Common myeloid progenitor, CD34-positive (primary cell): ENCODE measurements around the gene TUBGCP6.

Experiments used
- CTCF ChIA-PET: fragments of 350-600 bp; sonication (Branson Sonifier 250); formaldehyde crosslinking; loops from one replicate; lab custom pipeline; 2021; ENCODE audit warnings: antibody characterized with exemption; lab: Charles Lee
- POLR2A ChIA-PET: fragments of 350-600 bp; sonication (Branson Sonifier 250); formaldehyde crosslinking; loops from one replicate; lab custom pipeline; 2021; ENCODE audit warnings: antibody characterized with exemption; lab: Charles Lee
- DNase-seq, 3 donors: peaks; one replicate each; pipeline versions ENCODE4 v3.0.0 to v3.0.0-alpha.2; 2013
- H3K27ac ChIP-seq, 2 experiments: 1 replicate in 1 of 2; 2 replicates in 1 of 2; pipeline ENCODE4 v1.7.0; 2013; ENCODE audit warnings: inconsistent platforms in 2 of 2, low read length in 2 of 2, mild to moderate bottlenecking in 2 of 2, low read depth in 1 of 2, moderate library complexity in 1 of 2; ENCODE audit not compliant: severe bottlenecking in 2 of 2, insufficient read depth in 1 of 2, poor library complexity in 1 of 2
- H3K27me3 ChIP-seq, 5 experiments: replicated peaks in 2 of 5; 1 replicate in 3 of 5; 2 replicates in 2 of 5; pipeline versions ENCODE4 v1.6.1 to v1.7.0; 2013; ENCODE audit warnings: low read length in 4 of 5, mild to moderate bottlenecking in 2 of 5, moderate library complexity in 2 of 5, inconsistent platforms in 1 of 5; ENCODE audit not compliant: insufficient read depth in 5 of 5, control insufficient read depth in 4 of 5
- H3K36me3 ChIP-seq, 4 experiments: 1 replicate in 2 of 4; 2 replicates in 2 of 4; pipeline versions ENCODE4 v1.6.1 to v1.7.0; 2013; ENCODE audit warnings: low read length in 3 of 4, control low read depth in 1 of 4, mild to moderate bottlenecking in 1 of 4; ENCODE audit not compliant: control insufficient read depth in 4 of 4, insufficient read depth in 4 of 4
- H3K4me1 ChIP-seq, 4 experiments: 1 replicate in 3 of 4; 2 replicates in 1 of 4; pipeline versions ENCODE4 v1.6.1 to v1.7.1; 2013; ENCODE audit warnings: low read length in 3 of 4, mild to moderate bottlenecking in 3 of 4, control low read depth in 1 of 4, inconsistent platforms in 1 of 4, moderate library complexity in 1 of 4; ENCODE audit not compliant: control insufficient read depth in 4 of 4, insufficient read depth in 4 of 4; ENCODE audit errors: control extremely low read depth in 1 of 4
- H3K4me3 ChIP-seq, 7 experiments: 1 replicate in 4 of 7; 2 replicates in 3 of 7; pipeline versions ENCODE4 v1.5.1 to v1.7.0; 2013; ENCODE audit warnings: mild to moderate bottlenecking in 7 of 7, low read length in 6 of 7, moderate library complexity in 6 of 7, inconsistent platforms in 2 of 7, low read depth in 2 of 7, control low read depth in 1 of 7; ENCODE audit not compliant: insufficient read depth in 4 of 7, control insufficient read depth in 1 of 7; ENCODE audit errors: extremely low read depth in 1 of 7
- H3K9me3 ChIP-seq, 5 experiments: 1 replicate in 4 of 5; 2 replicates in 1 of 5; pipeline versions ENCODE4 v1.6.1 to v1.7.1; 2013; ENCODE audit warnings: low read length in 4 of 5, mild to moderate bottlenecking in 2 of 5, inconsistent platforms in 1 of 5, low read depth in 1 of 5, moderate library complexity in 1 of 5; ENCODE audit not compliant: control insufficient read depth in 4 of 5, insufficient read depth in 2 of 5; ENCODE audit errors: control extremely low read depth in 1 of 5
- WGBS: methylation state at CpG from one replicate; pipeline ENCODE4 v1.1.5; 2013; ENCODE audit not compliant: insufficient coverage; 5-methylcytosine and 5-hydroxymethylcytosine counted together

TUBGCP6 gene

GRCh38 chr22:50210378-50211139 is 34.3 kb downstream of the TUBGCP6 start:
- H3K27me3 ChIP-seq = no peaks in the 10 kb centered on the region
- WGBS = 90% methylated on average over 32 of the region's 32 CpGs
- H3K9me3 ChIP-seq = no peaks in the 10 kb centered on the region
- H3K4me1 ChIP-seq = peaks cover 0 to 2% (median 0%) of the 10 kb centered on the region in 4 experiments
- DNase-seq = no peak
- CTCF ChIA-PET = interaction anchor here (1.0 to 3.5 kb wide), 5 partner anchors 10 to 61 kb away, joined by 3 to 18 read pairs (median 5); no protein-coding TSS in a partner anchor
- POLR2A ChIA-PET = interaction anchor here (1.3 kb wide), 1 partner anchor 20 kb away, joined by 3 read pairs; no protein-coding TSS in a partner anchor
- H3K27ac ChIP-seq = no peak overlapping the region
- H3K4me3 ChIP-seq = no peak overlapping the region
- H3K36me3 ChIP-seq = peaks cover 5 to 81% (median 64%) of the 10 kb centered on the region in 4 experiments

- Histone ChIP-seq H3K4me1 (peaks cover 0 to 3% (median 0%) of the 10 kb centered on the region in 4 experiments), H3K36me3 (peaks cover 6 to 82% (median 61%) of the 10 kb centered on the region in 4 experiments), H3K27me3 (no peaks in the 10 kb centered on the region), H3K4me3 (no peak overlapping the region), H3K27ac (no peak overlapping the region), H3K9me3 (no peaks in the 10 kb centered on the region)
- ChIA-PET POLR2A (interaction anchor here (1.3 kb wide), 1 partner anchor 19 kb away, joined by 3 read pairs; no protein-coding TSS in a partner anchor), CTCF (interaction anchor here (1.6 to 2.3 kb wide), 2 partner anchors 10 to 60 kb away, joined by 4 to 24 read pairs; no protein-coding TSS in a partner anchor)
- 64% methylated on average over 19 of the region's 20 CpGs for WGBS
- peak; percentile 62 to 86 (median 75) for DNase-seq
Observed at GRCh38 chr22:50209893-50210292, 34.9 kb downstream of the TUBGCP6 start.

GRCh38 chr22:50208939-50209892 is 35.6 kb downstream of the TUBGCP6 start:
- peaks cover 0 to 10% (median 2%) of the 10 kb centered on the region in 4 experiments for H3K4me1 ChIP-seq
- no peak for DNase-seq
- POLR2A ChIA-PET = interaction anchor here (0.6 to 2.3 kb wide), 2 partner anchors 18 to 101 kb away, joined by 3 to 10 read pairs; no protein-coding TSS in a partner anchor
- WGBS = 88% methylated on average over 31 of the region's 31 CpGs
- no peak overlapping the region for H3K4me3 ChIP-seq
- H3K27me3 ChIP-seq = no peaks in the 10 kb centered on the region
- no peaks in the 10 kb centered on the region for H3K9me3 ChIP-seq
- CTCF ChIA-PET = interaction anchor here (1.2 to 2.3 kb wide), 4 partner anchors 13 to 67 kb away, joined by 3 to 24 read pairs (median 4); no protein-coding TSS in a partner anchor
- H3K27ac ChIP-seq = no peak overlapping the region
- H3K36me3 ChIP-seq = peaks cover 5 to 79% (median 59%) of the 10 kb centered on the region in 4 experiments

- CTCF ChIA-PET = interaction anchor here (0.6 to 2.3 kb wide), 8 partner anchors 13 to 66 kb away, joined by 3 to 24 read pairs (median 3); no protein-coding TSS in a partner anchor
- POLR2A ChIA-PET = interaction anchor here (0.6 to 2.3 kb wide), 2 partner anchors 17 to 100 kb away, joined by 3 to 10 read pairs; no protein-coding TSS in a partner anchor
- Histone ChIP-seq H3K9me3 (no peaks in the 10 kb centered on the region), H3K36me3 (peaks cover 5 to 81% (median 58%) of the 10 kb centered on the region in 4 experiments), H3K27me3 (no peaks in the 10 kb centered on the region), H3K4me3 (no peak overlapping the region), H3K27ac (no peak overlapping the region), H3K4me1 (peaks cover 0 to 13% (median 2%) of the 10 kb centered on the region in 4 experiments)
- no peak for DNase-seq
- 91% methylated on average over 21 of the region's 22 CpGs for WGBS
Observed at GRCh38 chr22:50208430-50208938, 36.3 kb downstream of the TUBGCP6 start.

- WGBS = 77% methylated on average over 17 of the region's 23 CpGs
- CTCF ChIA-PET = interaction anchor here (0.6 to 3.0 kb wide), 12 partner anchors 14 to 277 kb away, joined by 3 to 26 read pairs (median 4); no protein-coding TSS in a partner anchor
- Histone ChIP-seq H3K4me3 (no peak overlapping the region), H3K4me1 (peaks cover 0 to 13% (median 2%) of the 10 kb centered on the region in 4 experiments), H3K27ac (no peak overlapping the region), H3K9me3 (no peaks in the 10 kb centered on the region), H3K27me3 (no peaks in the 10 kb centered on the region), H3K36me3 (peaks cover 5 to 77% (median 53%) of the 10 kb centered on the region in 4 experiments)
- POLR2A ChIA-PET = interaction anchor here (2.3 kb wide), 1 partner anchor 17 kb away, joined by 10 read pairs; no protein-coding TSS in a partner anchor
- no peak for DNase-seq
Observed at GRCh38 chr22:50207383-50208140, 37.3 kb downstream of the TUBGCP6 start.
